Osteocyte (in vitro differentiated cells): Measurements from ENCODE around the gene USP4. TPM values are rescaled to one million over a fixed set of nuclear protein-coding genes. Genes with fewer than 3 reads are reported as not detected.

ENCODE experiments used
- DNase-seq: peaks from one replicate; pipeline ENCODE4 v3.0.0; 2021; ENCODE audit warnings: mixed read lengths; ENCODE audit not compliant: unreplicated experiment; ENCODE audit errors: extremely low spot score
- H3K27ac Mint-ChIP-seq: one replicate; pipeline ENCODE4 v1.8.0; 2021; ENCODE audit warnings: mild to moderate bottlenecking, mixed read lengths; ENCODE audit not compliant: unreplicated experiment
- H3K27me3 Mint-ChIP-seq: one replicate; pipeline ENCODE4 v1.8.0; 2021; ENCODE audit warnings: mixed read lengths; ENCODE audit not compliant: unreplicated experiment
- H3K36me3 Mint-ChIP-seq: one replicate; pipeline ENCODE4 v1.8.0; 2021; ENCODE audit warnings: mixed read lengths; ENCODE audit not compliant: unreplicated experiment
- H3K4me1 Mint-ChIP-seq: one replicate; pipeline ENCODE4 v1.8.0; 2021; ENCODE audit warnings: mixed read lengths; ENCODE audit not compliant: unreplicated experiment
- H3K4me3 Mint-ChIP-seq: one replicate; pipeline ENCODE4 v1.8.0; 2021; ENCODE audit warnings: mild to moderate bottlenecking, moderate library complexity, mixed read lengths; ENCODE audit not compliant: unreplicated experiment
- H3K9me3 Mint-ChIP-seq: one replicate; pipeline ENCODE4 v1.8.0; 2021; ENCODE audit warnings: mixed read lengths; ENCODE audit not compliant: unreplicated experiment
- CTCF ChIP-seq: fragments of 200-600 bp; sonication (generic); IDR thresholded peaks from 2 replicates; pipeline ENCODE4 v1.5.0; 2021; ENCODE audit warnings: antibody characterized with exemption, mild to moderate bottlenecking, moderate library complexity
- long read RNA-seq: library from polyadenylated mRNA; unstranded; transcript quantifications from one replicate; pipeline ENCODE4 v2.0.0, GENCODE V29; 2021
- total RNA-seq: library from RNA; stranded (reverse); gene quantifications from 2 replicates; pipeline ENCODE4 v1.2.1, GENCODE V29; 2021

The USP4 gene, protein sequence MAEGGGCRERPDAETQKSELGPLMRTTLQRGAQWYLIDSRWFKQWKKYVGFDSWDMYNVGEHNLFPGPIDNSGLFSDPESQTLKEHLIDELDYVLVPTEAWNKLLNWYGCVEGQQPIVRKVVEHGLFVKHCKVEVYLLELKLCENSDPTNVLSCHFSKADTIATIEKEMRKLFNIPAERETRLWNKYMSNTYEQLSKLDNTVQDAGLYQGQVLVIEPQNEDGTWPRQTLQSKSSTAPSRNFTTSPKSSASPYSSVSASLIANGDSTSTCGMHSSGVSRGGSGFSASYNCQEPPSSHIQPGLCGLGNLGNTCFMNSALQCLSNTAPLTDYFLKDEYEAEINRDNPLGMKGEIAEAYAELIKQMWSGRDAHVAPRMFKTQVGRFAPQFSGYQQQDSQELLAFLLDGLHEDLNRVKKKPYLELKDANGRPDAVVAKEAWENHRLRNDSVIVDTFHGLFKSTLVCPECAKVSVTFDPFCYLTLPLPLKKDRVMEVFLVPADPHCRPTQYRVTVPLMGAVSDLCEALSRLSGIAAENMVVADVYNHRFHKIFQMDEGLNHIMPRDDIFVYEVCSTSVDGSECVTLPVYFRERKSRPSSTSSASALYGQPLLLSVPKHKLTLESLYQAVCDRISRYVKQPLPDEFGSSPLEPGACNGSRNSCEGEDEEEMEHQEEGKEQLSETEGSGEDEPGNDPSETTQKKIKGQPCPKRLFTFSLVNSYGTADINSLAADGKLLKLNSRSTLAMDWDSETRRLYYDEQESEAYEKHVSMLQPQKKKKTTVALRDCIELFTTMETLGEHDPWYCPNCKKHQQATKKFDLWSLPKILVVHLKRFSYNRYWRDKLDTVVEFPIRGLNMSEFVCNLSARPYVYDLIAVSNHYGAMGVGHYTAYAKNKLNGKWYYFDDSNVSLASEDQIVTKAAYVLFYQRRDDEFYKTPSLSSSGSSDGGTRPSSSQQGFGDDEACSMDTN
- 42.9 and 44.3 TPM in 2 replicates for total RNA-seq
- long read RNA-seq, transcript USP4-201 (22 exons, 3,126 nt) = major isoform, 86 of 189 reads
- long read RNA-seq, transcript USP4-202 (21 exons, 3,222 nt) = minor isoform, 27 of 189 reads
- long read RNA-seq, partial matches to known transcripts = 26 of 189 reads
- long read RNA-seq, other reads (novel, unspliced or antisense) = 49 of 189 reads

DNA sequence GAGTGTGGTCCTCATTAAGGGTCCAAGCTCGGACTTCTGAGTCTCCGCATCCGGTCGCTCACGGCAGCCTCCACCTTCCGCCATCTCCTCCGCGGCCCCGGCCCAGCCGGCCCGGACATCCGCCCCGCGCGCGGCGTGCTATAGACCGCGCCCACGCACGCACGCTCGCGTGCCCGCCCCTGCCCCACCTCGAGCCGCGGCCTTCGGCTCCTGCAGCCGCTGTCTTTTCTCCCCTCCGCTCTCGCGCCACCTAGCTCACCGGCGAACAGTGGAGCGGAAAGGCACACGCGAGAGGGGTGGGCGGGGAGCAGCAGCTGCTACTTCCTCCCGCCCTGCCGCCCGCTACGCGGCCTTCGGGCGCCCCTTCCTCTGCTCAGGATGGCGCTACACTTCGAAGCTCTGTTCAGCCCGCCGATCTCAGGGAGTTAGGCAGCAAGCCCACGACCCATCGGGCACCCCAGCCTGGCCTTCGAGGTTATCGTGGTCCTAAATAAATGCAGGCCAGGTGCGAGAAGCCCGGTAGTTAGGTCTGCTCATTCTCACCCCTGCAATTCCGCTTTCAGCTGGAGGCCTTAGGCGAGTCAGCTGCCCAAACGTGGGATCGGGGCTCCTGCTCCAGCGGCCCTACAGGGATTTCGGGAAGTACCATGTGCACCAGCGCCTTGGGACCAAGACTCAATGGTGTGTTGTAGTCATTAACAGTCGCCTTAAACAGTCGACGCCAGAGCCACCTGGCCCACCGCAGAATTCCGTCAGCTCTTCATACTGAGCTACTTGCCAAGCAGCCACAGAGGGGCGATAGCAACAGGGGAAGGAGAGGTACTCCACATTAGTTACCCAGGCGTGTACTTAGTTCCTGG, at the start of gene USP4:
Gene USP4, minus strand, starts transcription at position 113 of the 860 bp plus-strand sequence. Its CDS starts 29 bp downstream, at position 84.
- TF ChIP-seq CTCF = peak; percentile 64
- H3K9me3 Mint-ChIP-seq = no peaks in the 10 kb centered on the region
- H3K4me1 Mint-ChIP-seq = peaks cover 30% of the 10 kb centered on the region
- DNase-seq = peak; percentile 93
- peak within 1 kb of the TSS; percentile 98 for H3K4me3 Mint-ChIP-seq
- H3K27ac Mint-ChIP-seq = peak within 1 kb of the TSS; percentile 97
- no peaks in the 10 kb centered on the region for H3K27me3 Mint-ChIP-seq
- H3K36me3 Mint-ChIP-seq = peaks cover 8% of the 10 kb centered on the region

- H3K4me1 Mint-ChIP-seq = peaks cover 26% of the 10 kb centered on the region
Measured at GRCh38 chr3:49389297-49389696, 49.4 kb upstream of the USP4 start.

DNA sequence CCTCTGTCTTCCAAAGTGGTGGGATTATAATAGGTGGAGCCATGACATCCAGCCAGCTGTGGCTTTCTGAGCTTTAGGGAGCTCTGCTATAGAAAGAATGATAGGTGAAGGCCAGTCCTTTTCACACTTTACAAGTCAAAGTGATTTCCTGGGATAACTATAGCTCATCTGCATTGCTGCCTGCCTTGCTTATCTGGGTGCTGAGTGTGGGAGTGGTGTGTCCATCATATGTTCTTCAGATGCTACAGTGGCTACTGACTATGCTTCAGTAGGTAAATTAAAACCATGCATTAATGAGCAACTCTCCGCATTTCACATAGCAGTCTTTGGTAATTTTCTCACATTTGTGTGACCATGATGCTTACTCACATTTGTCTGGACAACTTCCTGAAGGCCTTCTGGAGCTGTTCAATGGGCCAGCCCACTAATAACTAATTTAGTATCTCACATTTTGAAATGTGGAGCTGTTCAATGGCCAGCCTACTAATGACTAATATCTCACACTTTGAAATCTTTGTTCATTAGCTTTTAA, 48.5 kb upstream of the USP4 start:
- Mint-ChIP-seq H3K27ac (no peak overlapping the region), H3K27me3 (no peaks in the 10 kb centered on the region), H3K36me3 (peaks cover 6% of the 10 kb centered on the region), H3K4me1 (peaks cover 32% of the 10 kb centered on the region), H3K4me3 (no peak overlapping the region), H3K9me3 (no peaks in the 10 kb centered on the region)
- no peak for TF ChIP-seq CTCF
- no peak for DNase-seq

More at GRCh38 chr3:49389297-49389696, 49.4 kb upstream of the USP4 start:
- Mint-ChIP-seq H3K36me3 (peaks cover 6% of the 10 kb centered on the region), H3K27me3 (no peaks in the 10 kb centered on the region), H3K9me3 (no peaks in the 10 kb centered on the region), H3K27ac (no peak overlapping the region), H3K4me3 (no peak overlapping the region)
- DNase-seq = no peak
- TF ChIP-seq CTCF = no peak

GRCh38 chr3:49387721-49388120, 47.9 kb upstream of the USP4 start:
- H3K27ac Mint-ChIP-seq = peak overlapping the region; percentile 19
- no peaks in the 10 kb centered on the region for H3K9me3 Mint-ChIP-seq
- no peak overlapping the region for H3K4me3 Mint-ChIP-seq
- peaks cover 33% of the 10 kb centered on the region for H3K4me1 Mint-ChIP-seq
- no peak for TF ChIP-seq CTCF
- H3K36me3 Mint-ChIP-seq = peaks cover 3% of the 10 kb centered on the region
- DNase-seq = no peak
- H3K27me3 Mint-ChIP-seq = no peaks in the 10 kb centered on the region
